ENCODE measurements around the gene LHPP.

GRCh38 chr10:124566981-124567835, 105.6 kb downstream of the LHPP start:
- TF ChIP-seq CTCF (IDR thresholded peaks at IDR 0.05) = no peak
- no peak for TF ChIP-seq POLR2A (IDR thresholded peaks at IDR 0.05)

Measured in heart left ventricle (tissue), 13 donors.